Trophoblast cell (in vitro differentiated cells and primary cell): ENCODE results near the gene CEMP1.
A peak's percentile ranks its signal among the peaks of the same experiment; 100 is the strongest.

ENCODE experiments used
- DNase-seq, 2 donors: peaks; one replicate each; pipeline ENCODE4 v3.0.0-alpha.2; 2016
- H2AFZ ChIP-seq: 2 replicates; pipeline ENCODE4 v1.6.1; 2013; ENCODE audit warnings: low read length, moderate library complexity, mild to moderate bottlenecking; ENCODE audit not compliant: insufficient read depth, poor library complexity
- H2AK5ac ChIP-seq: 2 replicates; pipeline ENCODE4 v1.6.1; 2013; ENCODE audit warnings: mild to moderate bottlenecking, low read length
- H2BK120ac ChIP-seq: 2 replicates; pipeline ENCODE4 v1.6.1; 2013; ENCODE audit warnings: low read length, mild to moderate bottlenecking, moderate library complexity; ENCODE audit not compliant: insufficient read depth, poor library complexity
- H2BK12ac ChIP-seq: 2 replicates; pipeline ENCODE4 v1.6.1; 2013; ENCODE audit warnings: mild to moderate bottlenecking, low read length, moderate library complexity
- H2BK5ac ChIP-seq: 2 replicates; pipeline ENCODE4 v1.6.1; 2013; ENCODE audit warnings: low read length, low read depth, moderate library complexity, mild to moderate bottlenecking; ENCODE audit not compliant: poor library complexity
- H3K14ac ChIP-seq: 2 replicates; pipeline ENCODE4 v1.6.1; 2013; ENCODE audit warnings: mild to moderate bottlenecking, low read length
- H3K18ac ChIP-seq: 2 replicates; pipeline ENCODE4 v1.6.1; 2013; ENCODE audit warnings: mild to moderate bottlenecking, low read length
- H3K23ac ChIP-seq: 2 replicates; pipeline ENCODE4 v1.6.1; 2013; ENCODE audit warnings: low read length
- H3K27ac ChIP-seq: 2 replicates; pipeline ENCODE4 v1.5.1; 2013; ENCODE audit warnings: low read depth, mild to moderate bottlenecking, inconsistent platforms, low read length, moderate library complexity
- H3K27me3 ChIP-seq: 2 replicates; pipeline ENCODE4 v1.6.1; 2013; ENCODE audit warnings: inconsistent platforms, mild to moderate bottlenecking, low read length, moderate library complexity; ENCODE audit not compliant: insufficient read depth
- H3K36me3 ChIP-seq, 2 experiments: 1 replicate in 1 of 2; 2 replicates in 1 of 2; pipeline ENCODE4 v1.6.1; 2013; ENCODE audit warnings: low read length in 2 of 2, mild to moderate bottlenecking in 2 of 2, moderate library complexity in 1 of 2; ENCODE audit not compliant: insufficient read depth in 2 of 2, control insufficient read depth in 1 of 2
- H3K4ac ChIP-seq: 2 replicates; pipeline ENCODE4 v1.6.1; 2013; ENCODE audit warnings: low read depth, mild to moderate bottlenecking, low read length, moderate library complexity
- H3K4me1 ChIP-seq, 2 experiments: 1 replicate in 1 of 2; 2 replicates in 1 of 2; pipeline ENCODE4 v1.6.1; 2013; ENCODE audit warnings: low read length in 2 of 2, mild to moderate bottlenecking in 2 of 2, moderate library complexity in 1 of 2; ENCODE audit not compliant: insufficient read depth in 2 of 2, control insufficient read depth in 1 of 2
- H3K4me2 ChIP-seq: 2 replicates; pipeline ENCODE4 v1.6.1; 2013; ENCODE audit warnings: inconsistent platforms, mild to moderate bottlenecking, low read length, moderate library complexity
- H3K4me3 ChIP-seq: 2 replicates; pipeline ENCODE4 v1.5.1; 2013; ENCODE audit warnings: mild to moderate bottlenecking, low read depth, low read length, inconsistent platforms
- H3K79me1 ChIP-seq: one replicate; pipeline ENCODE4 v1.6.1; 2013; ENCODE audit warnings: low read length
- H3K79me2 ChIP-seq: 2 replicates; pipeline ENCODE4 v1.6.1; 2013; ENCODE audit warnings: low read length, mild to moderate bottlenecking; ENCODE audit not compliant: control insufficient read depth, insufficient read depth, poor library complexity
- H3K9ac ChIP-seq: 2 replicates; pipeline ENCODE4 v1.6.1; 2013; ENCODE audit warnings: mild to moderate bottlenecking, low read length
- H3K9me3 ChIP-seq: 2 replicates; pipeline ENCODE4 v1.6.1; 2013; ENCODE audit warnings: low read depth, mild to moderate bottlenecking, control low read depth, inconsistent platforms, low read length; ENCODE audit not compliant: insufficient read depth
- H4K12ac ChIP-seq: 2 replicates; pipeline ENCODE4 v1.6.1; 2013; ENCODE audit warnings: low read depth, mild to moderate bottlenecking, low read length, moderate library complexity
- H4K8ac ChIP-seq: 2 replicates; pipeline ENCODE4 v1.6.1; 2013; ENCODE audit warnings: low read depth, mild to moderate bottlenecking, low read length, moderate library complexity
- H4K91ac ChIP-seq: one replicate; pipeline ENCODE4 v1.6.1; 2013; ENCODE audit warnings: low read depth, mild to moderate bottlenecking, low read length, moderate library complexity
- WGBS: extraction: QIAGEN DNeasy Blood & Tissue Kit; methylation state at CpG from one replicate; pipeline ENCODE4 v1.1.7; 2013; ENCODE audit warnings: missing lambda C conversion rate; ENCODE audit not compliant: insufficient read length, insufficient coverage; ENCODE audit errors: extremely low coverage; 5-methylcytosine and 5-hydroxymethylcytosine counted together

The CEMP1 gene

GRCh38 chr16:2489581-2489980 is 41.6 kb downstream of the CEMP1 start:
- H3K79me1 ChIP-seq = no peaks in the 10 kb centered on the region
- no peak overlapping the region for H2BK5ac ChIP-seq
- H2AK5ac ChIP-seq = no peak overlapping the region
- no peaks in the 10 kb centered on the region for H3K36me3 ChIP-seq
- H4K91ac ChIP-seq = no peak overlapping the region
- DNase-seq = no peak
- no peaks in the 10 kb centered on the region for H3K27me3 ChIP-seq
- no peak overlapping the region for H3K18ac ChIP-seq
- no peaks in the 10 kb centered on the region for H3K9me3 ChIP-seq
- H2BK120ac ChIP-seq = no peak overlapping the region
- no peak overlapping the region for H2BK12ac ChIP-seq
- no peaks in the 10 kb centered on the region for H3K79me2 ChIP-seq
- H2AFZ ChIP-seq = no peak overlapping the region
- H3K4me1 ChIP-seq = peaks cover 4 to 5% of the 10 kb centered on the region in 2 experiments
- H3K9ac ChIP-seq = no peak overlapping the region
- no peak overlapping the region for H3K14ac ChIP-seq
- no peak overlapping the region for H4K8ac ChIP-seq
- H3K27ac ChIP-seq = no peak overlapping the region
- no CpG with 5 or more reads among the region's 16 CpGs for WGBS
- H4K12ac ChIP-seq = no peak overlapping the region
- H3K4ac ChIP-seq = no peak overlapping the region
- no peak overlapping the region for H3K23ac ChIP-seq
- H3K4me2 ChIP-seq = no peak overlapping the region
- H3K4me3 ChIP-seq = no peak overlapping the region

GRCh38 chr16:2487903-2488531 is 43.2 kb downstream of the CEMP1 start:
- Histone ChIP-seq H3K4ac (no peak overlapping the region), H2BK12ac (no peak overlapping the region), H3K79me2 (no peaks in the 10 kb centered on the region), H3K9ac (no peak overlapping the region), H3K4me3 (no peak overlapping the region), H3K27ac (no peak overlapping the region), H4K12ac (no peak overlapping the region), H3K36me3 (no peaks in the 10 kb centered on the region), H3K18ac (no peak overlapping the region), H2AFZ (no peak overlapping the region), H3K27me3 (no peaks in the 10 kb centered on the region), H3K9me3 (no peaks in the 10 kb centered on the region), H3K4me2 (no peak overlapping the region), H3K4me1 (peaks cover 4 to 5% of the 10 kb centered on the region in 2 experiments), H2AK5ac (no peak overlapping the region), H3K14ac (no peak overlapping the region), H2BK5ac (no peak overlapping the region), H2BK120ac (no peak overlapping the region), H4K8ac (no peak overlapping the region), H3K23ac (no peak overlapping the region), H4K91ac (no peak overlapping the region), H3K79me1 (no peaks in the 10 kb centered on the region)
- no peak for DNase-seq
- no CpG with 5 or more reads among the region's 15 CpGs for WGBS

GRCh38 chr16:2487517-2487842 is 43.7 kb downstream of the CEMP1 start:
- no peak overlapping the region for H3K4me2 ChIP-seq
- no peaks in the 10 kb centered on the region for H3K79me2 ChIP-seq
- H2BK5ac ChIP-seq = no peak overlapping the region
- no peaks in the 10 kb centered on the region for H3K9me3 ChIP-seq
- no peak overlapping the region for H3K18ac ChIP-seq
- H2BK12ac ChIP-seq = no peak overlapping the region
- H3K4ac ChIP-seq = no peak overlapping the region
- H3K4me1 ChIP-seq = peaks cover 4 to 5% of the 10 kb centered on the region in 2 experiments
- H3K14ac ChIP-seq = no peak overlapping the region
- no peak overlapping the region for H2BK120ac ChIP-seq
- no peak overlapping the region for H2AFZ ChIP-seq
- H2AK5ac ChIP-seq = no peak overlapping the region
- H3K23ac ChIP-seq = no peak overlapping the region
- no peaks in the 10 kb centered on the region for H3K27me3 ChIP-seq
- no peak overlapping the region for H3K4me3 ChIP-seq
- no peaks in the 10 kb centered on the region for H3K36me3 ChIP-seq
- WGBS = no CpG with 5 or more reads among the region's 8 CpGs
- no peak overlapping the region for H4K8ac ChIP-seq
- H3K9ac ChIP-seq = no peak overlapping the region
- H4K91ac ChIP-seq = no peak overlapping the region
- H4K12ac ChIP-seq = no peak overlapping the region
- DNase-seq = no peak
- no peaks in the 10 kb centered on the region for H3K79me1 ChIP-seq
- H3K27ac ChIP-seq = no peak overlapping the region

GRCh38 chr16:2486645-2487516 is 44.3 kb downstream of the CEMP1 start:
- no CpG with 5 or more reads among the region's 29 CpGs for WGBS

More at GRCh38 chr16:2486645-2487516, 44.3 kb downstream of the CEMP1 start:
- Histone ChIP-seq H3K18ac (no peak overlapping the region), H4K8ac (no peak overlapping the region), H3K79me2 (no peaks in the 10 kb centered on the region), H3K79me1 (no peaks in the 10 kb centered on the region), H3K4me2 (no peak overlapping the region), H3K9me3 (peaks cover 2% of the 10 kb centered on the region), H2BK12ac (no peak overlapping the region), H3K9ac (no peak overlapping the region), H3K27me3 (no peaks in the 10 kb centered on the region), H4K12ac (no peak overlapping the region), H2BK5ac (no peak overlapping the region), H2AFZ (no peak overlapping the region), H3K23ac (no peak overlapping the region), H4K91ac (no peak overlapping the region), H3K4me3 (no peak overlapping the region), H3K36me3 (no peaks in the 10 kb centered on the region), H3K27ac (no peak overlapping the region), H3K4me1 (peaks cover 4 to 5% of the 10 kb centered on the region in 2 experiments), H2AK5ac (no peak overlapping the region), H3K14ac (no peak overlapping the region), H3K4ac (no peak overlapping the region), H2BK120ac (no peak overlapping the region)
- peak in 1 of 2 donors; percentile 54 for DNase-seq
